Stimulated activated CD4-positive, alpha-beta T cell treated with anti-CD3 and anti-CD28 coated beads, Interleukin-2, amount 100 ng/mL, for 24 hours (primary cell): ENCODE measurements around the gene APOB.

Experiments used
- DNase-seq, 2 donors: peaks; one replicate each; pipeline ENCODE4 v3.0.0-alpha.2; 2020

APOB gene

DNA sequence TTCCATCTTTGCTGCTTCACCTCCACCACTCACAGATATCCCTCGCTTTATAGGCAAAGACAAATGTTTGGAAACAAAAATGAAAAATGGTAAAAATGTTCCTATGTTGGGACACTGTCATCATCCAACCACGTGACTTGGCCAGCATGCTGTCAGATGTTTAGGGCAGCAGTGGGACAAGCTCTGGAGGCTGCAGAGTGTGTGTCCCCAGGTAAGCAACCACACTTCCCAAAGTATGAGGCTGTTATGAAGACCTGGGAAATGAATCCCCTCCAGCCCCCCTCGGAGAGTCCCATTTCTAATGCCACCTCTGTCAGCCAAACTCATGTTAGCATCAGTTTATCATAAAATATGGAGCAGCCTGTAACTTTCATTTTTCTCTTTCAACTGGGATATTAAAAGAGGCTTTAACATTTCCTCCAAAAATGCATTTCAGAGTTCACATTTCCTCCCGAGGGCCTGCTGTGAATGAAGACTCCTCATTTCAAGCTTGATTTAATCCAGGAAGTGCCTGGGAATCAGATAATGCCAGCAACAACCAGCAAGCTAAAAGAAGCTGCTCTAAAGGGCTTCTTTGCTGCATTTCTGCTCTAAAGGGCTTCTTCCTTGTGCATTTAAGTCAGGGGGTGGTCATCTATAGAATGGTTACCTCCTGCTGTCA lies 66.2 kb downstream of the APOB start:
- DNase-seq, result no peak

DNA sequence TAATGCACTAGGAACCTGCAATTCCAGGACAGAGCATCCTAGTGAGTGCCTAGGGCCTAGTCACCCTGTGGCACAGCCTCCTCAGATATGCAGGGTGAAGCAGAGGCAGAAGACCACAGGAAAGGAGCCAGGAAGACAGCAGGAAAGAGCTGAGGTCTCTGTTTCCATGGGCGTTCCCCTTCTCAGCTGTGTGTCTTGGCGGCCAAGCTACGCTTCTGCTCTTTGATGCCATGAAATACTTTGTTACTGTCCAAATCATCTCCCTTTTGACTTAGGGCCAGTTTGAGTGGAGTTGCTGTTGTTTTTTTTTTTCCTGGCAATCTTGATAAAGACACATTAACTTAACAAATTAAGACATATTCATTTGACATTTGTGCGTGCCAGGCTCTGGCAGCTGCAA lies 67.3 kb downstream of the APOB start:
- DNase-seq, result no peak

DNA sequence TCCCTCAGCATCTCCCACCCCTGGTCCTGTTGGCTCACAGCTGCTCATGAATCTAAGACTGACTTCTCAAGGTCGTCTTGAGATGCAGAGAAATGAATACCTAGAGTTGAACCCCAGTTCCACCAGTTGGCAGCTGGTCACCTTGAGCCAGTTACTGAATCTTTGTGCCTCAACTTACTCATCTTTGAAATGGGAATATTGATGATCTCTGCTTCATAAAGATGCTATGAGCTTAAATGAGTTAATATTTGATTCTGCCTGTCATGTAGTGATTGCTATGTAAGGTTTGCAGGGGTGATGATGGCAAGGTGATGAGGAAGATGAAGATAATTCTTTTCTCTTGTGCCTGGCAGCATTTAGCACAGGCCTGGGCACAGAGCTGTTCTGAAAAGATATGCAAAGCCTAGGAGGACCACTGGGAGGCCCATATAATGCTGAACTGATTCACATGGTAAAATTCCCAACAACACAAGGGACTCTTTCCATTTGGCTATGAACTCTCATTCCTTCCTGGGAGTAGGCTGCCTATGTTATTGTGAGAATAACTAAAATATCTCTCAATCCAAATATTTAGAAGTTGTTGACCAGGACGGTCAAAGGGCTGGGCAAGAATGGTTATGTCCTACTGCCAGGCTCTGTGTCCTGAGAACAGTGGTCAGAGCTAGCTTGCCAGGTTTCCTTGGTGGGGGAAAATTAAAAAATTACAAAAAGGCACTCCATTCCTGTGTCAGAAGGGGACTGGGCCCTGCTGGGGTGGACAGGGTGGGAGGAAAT lies 70.9 kb downstream of the APOB start:
- no peak for DNase-seq

DNA sequence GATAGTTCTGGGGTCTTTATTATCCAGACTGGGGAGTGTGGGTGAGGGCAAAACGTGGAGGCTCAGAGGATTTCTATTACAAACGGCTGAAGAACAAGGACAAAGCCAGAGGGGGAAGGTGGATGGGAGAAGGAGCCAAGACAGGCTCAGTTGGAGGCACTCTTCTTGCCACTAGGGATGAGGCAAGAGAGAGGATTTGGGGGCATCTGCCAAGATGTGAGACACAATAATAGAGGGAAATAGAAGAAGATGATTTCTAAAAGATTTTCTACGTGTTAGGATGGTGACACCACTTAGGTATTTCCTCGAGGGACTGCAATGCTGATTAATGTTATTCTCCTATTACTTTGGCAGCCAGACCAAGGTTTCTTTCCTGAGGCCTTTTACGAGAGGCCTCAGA lies 71.8 kb downstream of the APOB start:
- no peak for DNase-seq

DNA sequence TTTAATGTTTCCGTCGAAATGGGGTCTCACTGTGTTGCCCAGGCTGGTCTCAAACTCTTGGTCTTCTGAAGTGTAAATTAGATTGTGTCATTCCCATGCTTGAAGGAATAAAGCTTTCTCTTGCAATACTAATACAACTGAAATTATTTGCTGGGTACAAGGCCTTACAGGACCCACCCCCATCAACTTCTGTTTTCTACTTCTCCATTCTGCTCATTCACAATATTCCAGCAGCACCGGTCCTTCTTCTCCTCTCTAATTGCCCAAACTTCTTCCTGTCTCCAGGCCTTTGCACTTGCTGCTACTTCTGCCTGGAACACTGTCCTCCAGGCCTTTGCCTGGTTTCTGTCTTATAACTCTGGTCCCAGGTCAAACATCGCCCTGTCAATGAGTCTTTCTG lies 73.8 kb downstream of the APOB start:
- DNase-seq, result no peak

DNA sequence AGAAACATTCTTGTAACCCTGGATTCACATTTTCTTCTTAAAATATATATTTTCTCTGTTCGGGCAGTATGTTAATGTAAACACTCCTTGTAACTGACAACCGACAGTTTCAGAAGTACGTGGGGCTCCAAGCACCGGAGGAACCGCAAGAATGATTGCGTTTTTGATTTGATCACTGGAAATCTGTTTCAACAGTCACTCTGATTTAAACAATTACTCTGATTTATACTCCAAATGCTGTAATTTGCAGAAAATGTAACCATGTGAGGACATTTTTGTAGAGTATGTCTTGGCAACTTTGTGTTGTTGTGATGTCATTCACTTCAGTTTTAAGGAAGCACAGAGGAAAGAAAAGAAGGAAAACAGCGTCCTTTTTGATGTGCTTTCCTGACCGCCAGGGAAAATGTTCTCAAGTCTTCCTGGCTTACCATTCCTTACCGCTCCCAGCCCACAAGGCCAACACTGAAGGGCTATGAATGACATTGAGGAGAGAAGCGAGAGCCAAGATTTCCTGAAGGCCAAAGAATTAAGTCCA lies 77.7 kb downstream of the APOB start:
- no peak for DNase-seq

DNA sequence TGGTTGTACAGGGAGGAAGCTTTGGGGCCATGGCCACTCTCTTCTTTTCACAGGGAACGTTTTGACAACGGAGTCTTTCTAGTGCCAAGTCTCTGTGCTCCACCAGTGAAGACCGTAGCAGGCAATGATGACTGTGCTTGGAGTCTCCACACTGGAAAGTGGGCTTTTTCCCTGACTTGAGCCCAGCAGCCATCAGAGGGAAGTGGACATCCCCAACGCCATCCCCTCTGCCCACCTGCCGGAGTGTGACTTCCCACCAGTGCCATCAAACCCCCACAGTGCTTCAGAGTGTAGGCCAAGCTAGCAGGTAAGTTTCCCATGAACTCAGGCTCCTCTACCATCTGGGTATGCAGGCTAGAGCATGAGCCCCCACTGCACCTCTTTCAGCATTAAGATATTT lies 78.7 kb downstream of the APOB start:
- no peak for DNase-seq

DNA sequence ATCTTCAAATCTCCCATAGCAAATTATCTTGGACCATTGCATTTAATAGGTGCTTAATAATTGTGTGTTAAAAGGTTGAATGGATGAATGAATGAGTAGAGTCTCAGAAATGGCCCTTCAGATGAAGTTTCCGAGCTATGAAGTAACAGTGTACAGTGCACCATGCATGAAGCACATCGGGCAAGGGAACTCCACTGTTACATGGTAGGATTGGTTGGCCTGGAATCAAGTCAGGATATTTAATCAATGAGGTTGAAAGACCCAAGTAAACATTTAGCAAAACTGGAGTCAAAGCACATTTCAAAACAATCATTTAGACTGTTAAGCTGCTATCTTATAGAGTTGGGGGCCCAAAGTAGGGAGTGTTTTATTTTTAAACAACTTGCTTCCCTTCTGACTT lies 80.0 kb downstream of the APOB start:
- no peak for DNase-seq

DNA sequence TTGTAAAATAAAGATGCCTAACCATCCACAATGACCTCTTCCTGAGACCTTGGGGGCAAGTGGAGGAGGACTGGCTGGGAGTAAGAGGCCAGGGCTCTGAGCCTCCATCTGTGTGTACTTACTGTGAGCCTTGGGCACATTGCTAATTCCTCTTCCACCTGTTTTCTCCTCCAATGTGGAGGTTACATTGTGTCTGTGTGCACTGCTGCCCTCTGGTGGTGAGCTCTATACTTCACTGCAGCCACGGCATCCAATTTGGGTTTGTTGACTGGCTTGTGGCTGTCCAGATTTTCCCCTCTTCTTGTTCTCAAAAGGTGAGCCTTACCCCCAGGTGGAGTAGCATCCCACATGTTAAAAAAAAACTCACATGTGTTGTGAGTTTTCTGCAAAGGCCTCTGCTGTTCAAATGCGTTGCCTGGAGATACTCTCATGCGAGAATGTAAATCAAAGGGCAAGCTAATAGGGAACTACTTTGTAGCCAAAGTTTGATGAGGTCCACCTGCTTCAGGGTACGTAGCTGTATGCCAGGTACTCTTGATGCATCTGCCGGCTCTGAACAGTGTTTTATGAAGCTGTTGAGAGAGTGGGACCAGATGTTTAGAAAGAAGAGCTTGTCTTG lies 80.8 kb downstream of the APOB start:
- peak; percentile 80 to 81 for DNase-seq

DNA sequence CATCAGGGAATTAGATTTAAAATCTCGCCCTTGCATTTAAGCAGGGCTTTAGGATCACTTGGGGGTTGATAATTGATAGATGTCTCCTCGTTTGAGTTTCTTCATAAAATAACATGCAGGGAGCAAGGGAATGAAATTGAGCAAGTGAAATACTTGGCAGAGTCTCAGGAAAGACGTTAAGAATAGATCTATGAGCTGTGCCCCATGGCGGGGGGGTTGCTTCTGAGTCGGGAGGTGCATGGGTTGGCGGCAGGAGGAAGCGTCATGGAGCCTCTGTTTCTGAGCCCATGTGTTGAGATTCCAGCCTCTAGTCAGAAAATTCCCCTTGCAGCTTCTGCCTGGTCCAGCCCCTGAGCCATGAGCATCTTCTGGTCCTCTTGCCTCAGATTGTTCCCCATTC lies 82.0 kb downstream of the APOB start:
- no peak for DNase-seq

DNA sequence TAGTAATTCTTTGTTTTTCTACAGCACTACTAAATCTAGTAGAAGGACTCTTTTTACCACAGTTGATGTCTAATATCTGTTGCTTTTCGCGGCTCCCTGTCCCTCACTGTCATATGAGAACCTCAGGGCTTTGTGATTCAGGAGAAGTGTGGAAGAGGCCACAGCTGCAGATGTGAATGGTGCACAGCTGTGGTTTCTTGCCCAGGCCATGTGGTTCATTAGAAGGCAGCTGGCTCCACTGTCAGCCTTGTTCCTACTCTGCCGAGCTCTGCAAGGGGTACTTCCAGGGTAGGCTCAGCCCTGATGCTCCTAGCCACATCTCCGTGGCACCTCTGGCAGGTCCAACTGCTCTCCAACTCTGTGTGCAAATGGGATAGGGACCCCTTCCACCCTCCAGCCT lies 83.9 kb downstream of the APOB start:
- DNase-seq, result no peak

DNA sequence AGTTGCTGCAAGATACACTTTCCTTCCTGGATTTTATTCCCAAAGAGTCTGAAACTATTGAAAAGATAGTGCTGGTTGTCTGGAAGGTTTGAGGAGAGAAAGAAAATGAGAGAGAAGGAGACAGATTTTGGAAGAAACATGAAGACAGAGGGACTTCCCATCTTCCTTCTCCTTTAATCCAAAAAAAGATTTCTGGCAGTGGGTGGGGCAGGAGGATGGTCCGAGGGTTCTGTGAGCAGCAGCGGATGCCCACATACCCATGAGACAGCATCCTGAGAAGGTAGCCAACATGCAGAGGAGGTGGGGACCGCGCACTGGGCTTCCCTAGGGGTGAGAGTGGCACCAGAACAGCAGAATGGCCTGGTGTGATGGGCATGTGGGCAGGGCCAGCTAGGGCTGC lies 84.6 kb downstream of the APOB start:
- no peak for DNase-seq

DNA sequence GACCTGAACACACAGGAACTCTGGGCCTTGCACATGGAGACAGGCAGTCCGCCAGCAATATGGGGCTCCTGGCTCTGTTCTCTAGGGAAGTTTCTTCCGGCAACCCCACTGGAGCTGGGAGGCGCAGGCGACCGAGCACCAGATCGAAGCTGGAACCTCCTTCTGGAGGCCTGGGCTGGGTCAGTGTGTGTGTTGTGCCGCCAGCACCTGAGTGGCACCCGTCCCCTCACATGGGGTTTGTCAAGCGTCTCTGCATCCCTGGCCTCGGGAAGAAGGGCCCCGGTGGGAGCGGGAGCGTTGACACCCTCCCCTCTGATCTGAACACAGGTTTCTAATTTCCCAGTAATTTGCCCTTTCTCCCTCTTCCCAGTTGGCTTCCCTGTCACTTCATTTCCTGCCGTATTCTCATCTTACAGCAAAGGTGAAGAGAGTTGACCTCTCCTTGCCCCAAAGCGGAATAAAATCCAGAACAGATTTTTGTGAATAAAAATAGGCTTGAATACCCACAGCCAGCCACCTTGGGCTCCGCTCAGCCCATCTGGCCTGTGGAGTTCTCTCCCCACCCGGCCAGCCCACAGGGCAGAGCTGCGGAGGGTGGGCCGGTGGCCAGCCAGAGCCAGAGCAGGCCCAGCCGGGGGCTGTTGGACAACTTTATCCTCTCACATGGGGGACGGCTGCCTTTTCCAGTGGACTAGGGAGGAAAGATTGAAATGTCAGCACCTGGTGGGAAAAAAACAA lies 85.9 kb downstream of the APOB start:
- DNase-seq, result no peak

DNA sequence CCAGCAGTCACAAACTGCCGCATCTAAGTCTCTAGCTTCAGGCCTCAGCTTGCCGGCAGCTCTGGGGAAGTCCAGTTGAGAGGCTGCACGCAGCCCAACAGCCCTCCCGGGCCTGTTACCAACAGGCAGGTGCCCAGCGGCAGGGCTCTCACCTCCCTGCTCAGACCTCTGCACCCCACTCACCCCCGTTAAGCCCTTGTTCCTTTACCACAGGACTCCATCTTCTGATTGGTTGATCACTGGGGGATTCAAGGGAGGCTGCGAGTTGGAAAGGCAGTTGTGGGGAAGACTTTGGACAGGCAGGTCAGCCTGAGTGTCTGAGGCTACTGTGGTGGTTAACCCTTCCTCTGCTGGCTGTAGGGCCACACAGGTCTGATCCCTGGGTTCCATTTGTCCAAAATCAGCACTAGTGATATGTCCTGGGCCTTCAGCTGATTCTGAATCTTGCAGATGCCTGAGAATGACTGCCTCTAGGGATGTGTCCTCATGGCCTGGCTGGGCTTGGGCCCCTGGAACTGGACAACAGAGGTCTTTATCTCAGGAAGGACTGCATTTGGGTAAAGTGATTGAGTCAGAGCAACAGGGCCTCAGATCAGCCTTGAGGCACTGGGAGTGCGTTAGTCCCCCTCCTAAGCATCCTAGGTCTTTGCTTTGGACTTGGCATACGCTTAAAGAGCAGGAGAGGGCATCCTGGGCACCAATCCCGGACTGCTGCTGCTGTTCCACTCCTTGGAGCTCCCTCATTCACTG lies 88.4 kb downstream of the APOB start:
- no peak for DNase-seq

DNA sequence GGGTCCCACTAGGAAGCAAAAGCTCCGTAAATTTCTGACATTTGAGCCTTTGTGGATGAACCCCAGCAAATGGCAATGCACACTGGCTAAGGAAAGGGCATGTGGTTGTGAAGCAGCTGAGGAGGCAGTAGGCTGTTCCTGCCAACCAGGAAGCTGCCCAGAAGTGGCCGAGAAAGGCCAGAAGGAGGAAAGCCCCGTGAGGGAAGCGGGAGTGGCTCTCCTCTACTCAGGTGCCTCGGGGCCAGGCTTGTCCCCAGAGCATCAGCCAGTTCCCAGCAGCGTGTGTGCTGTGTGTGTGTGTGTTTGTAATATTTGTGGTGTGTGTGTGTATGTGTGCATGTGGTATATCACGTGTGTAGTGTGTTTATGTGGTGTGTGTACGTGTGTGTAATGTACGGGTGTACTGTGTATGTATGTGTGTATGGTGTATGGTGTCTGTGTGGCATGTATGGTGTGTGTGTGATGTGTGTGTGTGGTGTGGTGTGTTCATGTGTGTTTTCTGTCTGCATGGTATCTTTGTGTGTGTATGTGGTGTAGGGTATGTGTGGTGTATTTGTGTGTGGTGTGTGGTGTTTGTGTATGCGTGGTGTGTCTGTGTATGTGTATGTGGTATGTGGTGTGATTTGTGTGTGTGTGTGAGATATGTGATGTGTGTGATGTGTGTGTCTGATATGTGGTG lies 90.6 kb downstream of the APOB start:
- DNase-seq, result no peak
